ENCODE measurements around the gene GALNTL6. TPM values are rescaled to one million over a fixed set of nuclear protein-coding genes. Genes with fewer than 3 reads are reported as not detected.

GALNTL6 gene
- total and polyA plus RNA-seq, 7 experiments from 2014 or later = not detected

GRCh38 chr4:172822331-172822730, 1009.1 kb downstream of the GALNTL6 start:
- POLR2A ChIA-PET = no interaction called here
- Mint-ChIP-seq H3K9me3 (peaks cover 0 to 9% (median 0%) of the 10 kb centered on the region in 11 donors), H3K4me1 (no peaks in the 10 kb centered on the region), H3K36me3 (peaks cover 0 to 4% (median 0%) of the 10 kb centered on the region in 5 donors), H3K4me3 (no peak overlapping the region), H3K27ac (no peak overlapping the region), H3K27me3 (peaks cover 0 to 4% (median 0%) of the 10 kb centered on the region in 5 donors)
- H3K4me1 ChIP-seq (ENCODE audit: control insufficient read depth in 2 of 2, insufficient read depth in 2 of 2, low read length in 2 of 2) = no peaks in the 10 kb centered on the region
- DNase-seq (no peak), ATAC-seq (no peak)
- CTCF ChIA-PET = no interaction called here
- no peaks in the 10 kb centered on the region for H3K36me3 ChIP-seq (ENCODE audit: control insufficient read depth in 2 of 3, insufficient read depth in 3 of 3, low read length in 3 of 3)
- no peak overlapping the region for H3K4me3 ChIP-seq (ENCODE audit: low read length)
- no peaks in the 10 kb centered on the region for H3K27me3 ChIP-seq (ENCODE audit: control insufficient read depth in 2 of 2, insufficient read depth in 2 of 2, low read length in 2 of 2)
- no peak overlapping the region for H3K27ac ChIP-seq (ENCODE audit: low read depth, low read length)
- intact Hi-C loops (cut with micrococcal nuclease) = no loop called here
- no peaks in the 10 kb centered on the region for H3K9me3 ChIP-seq (ENCODE audit: control insufficient read depth in 2 of 3, low read length in 3 of 3)

- peaks cover 0 to 4% (median 0%) of the 10 kb centered on the region in 5 donors for H3K36me3 Mint-ChIP-seq
- no peaks in the 10 kb centered on the region for H3K9me3 ChIP-seq (ENCODE audit: control insufficient read depth in 2 of 3, low read length in 3 of 3)
- POLR2A ChIA-PET = no interaction called here
- CTCF ChIA-PET = no interaction called here
- H3K4me3 Mint-ChIP-seq = no peak overlapping the region
- peaks cover 0 to 23% (median 5%) of the 10 kb centered on the region in 5 donors for H3K27me3 Mint-ChIP-seq
- H3K27ac Mint-ChIP-seq = no peak overlapping the region
- H3K4me3 ChIP-seq (ENCODE audit: low read length) = no peak overlapping the region
- no peaks in the 10 kb centered on the region for H3K36me3 ChIP-seq (ENCODE audit: control insufficient read depth in 2 of 3, insufficient read depth in 3 of 3, low read length in 3 of 3)
- no peaks in the 10 kb centered on the region for H3K27me3 ChIP-seq (ENCODE audit: control insufficient read depth in 2 of 2, insufficient read depth in 2 of 2, low read length in 2 of 2)
- no peak for ATAC-seq
- no peaks in the 10 kb centered on the region for H3K4me1 ChIP-seq (ENCODE audit: control insufficient read depth in 2 of 2, insufficient read depth in 2 of 2, low read length in 2 of 2)
- intact Hi-C loops (cut with micrococcal nuclease) = no loop called here
- no peak overlapping the region for H3K27ac ChIP-seq (ENCODE audit: low read depth, low read length)
- no peaks in the 10 kb centered on the region for H3K4me1 Mint-ChIP-seq
- DNase-seq = no peak
- peaks cover 0 to 13% (median 0%) of the 10 kb centered on the region in 11 donors for H3K9me3 Mint-ChIP-seq
These were observed 1013.1 kb downstream of the GALNTL6 start for GRCh38 chr4:172826346-172826745.

- Histone ChIP-seq H3K9me3 (ENCODE audit: control insufficient read depth in 2 of 3, low read length in 3 of 3) (no peaks in the 10 kb centered on the region), H3K4me3 (ENCODE audit: low read length) (no peak overlapping the region), H3K27ac (ENCODE audit: low read depth, low read length) (no peak overlapping the region), H3K4me1 (ENCODE audit: control insufficient read depth in 2 of 2, insufficient read depth in 2 of 2, low read length in 2 of 2) (no peaks in the 10 kb centered on the region), H3K27me3 (ENCODE audit: control insufficient read depth in 2 of 2, insufficient read depth in 2 of 2, low read length in 2 of 2) (no peaks in the 10 kb centered on the region), H3K36me3 (ENCODE audit: control insufficient read depth in 2 of 3, insufficient read depth in 3 of 3, low read length in 3 of 3) (no peaks in the 10 kb centered on the region)
- intact Hi-C loops (cut with micrococcal nuclease) = no loop called here
- CTCF ChIA-PET = no interaction called here
- ATAC-seq = no peak
- no peak overlapping the region for H3K27ac Mint-ChIP-seq
- peaks cover 0 to 4% (median 0%) of the 10 kb centered on the region in 5 donors for H3K36me3 Mint-ChIP-seq
- peaks cover 0 to 13% (median 0%) of the 10 kb centered on the region in 11 donors for H3K9me3 Mint-ChIP-seq
- peaks cover 0 to 24% (median 5%) of the 10 kb centered on the region in 5 donors for H3K27me3 Mint-ChIP-seq
- no peaks in the 10 kb centered on the region for H3K4me1 Mint-ChIP-seq
- DNase-seq = no peak
- POLR2A ChIA-PET = no interaction called here
- H3K4me3 Mint-ChIP-seq = no peak overlapping the region
These were observed 1013.7 kb downstream of the GALNTL6 start for GRCh38 chr4:172826861-172827260.

GRCh38 chr4:172830295-172830764, 1017.1 kb downstream of the GALNTL6 start:
- Mint-ChIP-seq H3K4me1 (no peaks in the 10 kb centered on the region), H3K36me3 (no peaks in the 10 kb centered on the region), H3K4me3 (no peak overlapping the region), H3K9me3 (peaks cover 0 to 4% (median 0%) of the 10 kb centered on the region in 11 donors), H3K27me3 (peaks cover 0 to 30% (median 5%) of the 10 kb centered on the region in 5 donors), H3K27ac (no peak overlapping the region)
- CTCF ChIA-PET = no interaction called here
- Histone ChIP-seq H3K27ac (ENCODE audit: low read depth, low read length) (no peak overlapping the region), H3K36me3 (ENCODE audit: control insufficient read depth in 2 of 3, insufficient read depth in 3 of 3, low read length in 3 of 3) (no peaks in the 10 kb centered on the region), H3K4me3 (ENCODE audit: low read length) (no peak overlapping the region), H3K27me3 (ENCODE audit: control insufficient read depth in 2 of 2, insufficient read depth in 2 of 2, low read length in 2 of 2) (no peaks in the 10 kb centered on the region), H3K9me3 (ENCODE audit: control insufficient read depth in 2 of 3, low read length in 3 of 3) (no peaks in the 10 kb centered on the region), H3K4me1 (ENCODE audit: control insufficient read depth in 2 of 2, insufficient read depth in 2 of 2, low read length in 2 of 2) (no peaks in the 10 kb centered on the region)
- DNase-seq (no peak), ATAC-seq (no peak)
- intact Hi-C loops (cut with micrococcal nuclease) = loop anchor here in 1 of 2 donors (5.0 kb wide), 1 partner anchor 983 kb away; no protein-coding TSS in a partner anchor
- POLR2A ChIA-PET = no interaction called here

GRCh38 chr4:172836661-172837060, 1023.5 kb downstream of the GALNTL6 start:
- H3K4me3 ChIP-seq (ENCODE audit: low read length) = no peak overlapping the region
- intact Hi-C loops (cut with micrococcal nuclease) = no loop called here
- no peaks in the 10 kb centered on the region for H3K4me1 Mint-ChIP-seq
- no peaks in the 10 kb centered on the region for H3K9me3 ChIP-seq (ENCODE audit: control insufficient read depth in 2 of 3, low read length in 3 of 3)
- no peaks in the 10 kb centered on the region for H3K36me3 Mint-ChIP-seq
- H3K27ac Mint-ChIP-seq = no peak overlapping the region
- CTCF ChIA-PET = no interaction called here
- no peak for ATAC-seq
- POLR2A ChIA-PET = no interaction called here
- DNase-seq = no peak
- peaks cover 0 to 3% (median 0%) of the 10 kb centered on the region in 11 donors for H3K9me3 Mint-ChIP-seq
- H3K27ac ChIP-seq (ENCODE audit: low read depth, low read length) = no peak overlapping the region
- H3K36me3 ChIP-seq (ENCODE audit: control insufficient read depth in 2 of 3, insufficient read depth in 3 of 3, low read length in 3 of 3) = no peaks in the 10 kb centered on the region
- no peaks in the 10 kb centered on the region for H3K4me1 ChIP-seq (ENCODE audit: control insufficient read depth in 2 of 2, insufficient read depth in 2 of 2, low read length in 2 of 2)
- no peak overlapping the region for H3K4me3 Mint-ChIP-seq
- H3K27me3 ChIP-seq (ENCODE audit: control insufficient read depth in 2 of 2, insufficient read depth in 2 of 2, low read length in 2 of 2) = no peaks in the 10 kb centered on the region
- peaks cover 0 to 16% (median 7%) of the 10 kb centered on the region in 5 donors for H3K27me3 Mint-ChIP-seq

- intact Hi-C loops (cut with micrococcal nuclease) = no loop called here
- H3K36me3 Mint-ChIP-seq = no peaks in the 10 kb centered on the region
- no peaks in the 10 kb centered on the region for H3K36me3 ChIP-seq (ENCODE audit: control insufficient read depth in 2 of 3, insufficient read depth in 3 of 3, low read length in 3 of 3)
- CTCF ChIA-PET = no interaction called here
- H3K4me1 Mint-ChIP-seq = no peaks in the 10 kb centered on the region
- H3K27ac Mint-ChIP-seq = no peak overlapping the region
- peaks cover 0 to 3% (median 0%) of the 10 kb centered on the region in 11 donors for H3K9me3 Mint-ChIP-seq
- H3K4me1 ChIP-seq (ENCODE audit: control insufficient read depth in 2 of 2, insufficient read depth in 2 of 2, low read length in 2 of 2) = no peaks in the 10 kb centered on the region
- no peak for DNase-seq
- POLR2A ChIA-PET = no interaction called here
- H3K9me3 ChIP-seq (ENCODE audit: control insufficient read depth in 2 of 3, low read length in 3 of 3) = no peaks in the 10 kb centered on the region
- H3K27me3 ChIP-seq (ENCODE audit: control insufficient read depth in 2 of 2, insufficient read depth in 2 of 2, low read length in 2 of 2) = no peaks in the 10 kb centered on the region
- peaks cover 0 to 16% (median 8%) of the 10 kb centered on the region in 5 donors for H3K27me3 Mint-ChIP-seq
- no peak overlapping the region for H3K27ac ChIP-seq (ENCODE audit: low read depth, low read length)
- ATAC-seq = no peak
- no peak overlapping the region for H3K4me3 Mint-ChIP-seq
- H3K4me3 ChIP-seq (ENCODE audit: low read length) = no peak overlapping the region
These were observed 1024.9 kb downstream of the GALNTL6 start for GRCh38 chr4:172838111-172838510.

- H3K27ac Mint-ChIP-seq = no peak overlapping the region
- no peaks in the 10 kb centered on the region for H3K4me1 Mint-ChIP-seq
- Histone ChIP-seq H3K4me1 (ENCODE audit: control insufficient read depth in 2 of 2, insufficient read depth in 2 of 2, low read length in 2 of 2) (no peaks in the 10 kb centered on the region), H3K27ac (ENCODE audit: low read depth, low read length) (no peak overlapping the region), H3K4me3 (ENCODE audit: low read length) (no peak overlapping the region), H3K27me3 (ENCODE audit: control insufficient read depth in 2 of 2, insufficient read depth in 2 of 2, low read length in 2 of 2) (no peaks in the 10 kb centered on the region), H3K9me3 (ENCODE audit: control insufficient read depth in 2 of 3, low read length in 3 of 3) (no peaks in the 10 kb centered on the region), H3K36me3 (ENCODE audit: control insufficient read depth in 2 of 3, insufficient read depth in 3 of 3, low read length in 3 of 3) (no peaks in the 10 kb centered on the region)
- intact Hi-C loops (cut with micrococcal nuclease) = no loop called here
- ChIA-PET POLR2A (no interaction called here), CTCF (no interaction called here)
- H3K9me3 Mint-ChIP-seq = peaks cover 0 to 3% (median 0%) of the 10 kb centered on the region in 11 donors
- H3K4me3 Mint-ChIP-seq = no peak overlapping the region
- DNase-seq (no peak), ATAC-seq (no peak)
- H3K36me3 Mint-ChIP-seq = no peaks in the 10 kb centered on the region
- H3K27me3 Mint-ChIP-seq = peaks cover 0 to 16% (median 8%) of the 10 kb centered on the region in 5 donors
These were observed 1025.7 kb downstream of the GALNTL6 start for GRCh38 chr4:172838943-172839342.

Data from naive thymus-derived CD4-positive, alpha-beta T cell (primary cell).